DOHH2 (cell line): ENCODE data around the gene HOXB1.

Experiments
- H3F3A ChIP-seq: fragments of 200-600 bp; sonication (generic), shearing (Covaris generic); 2 replicates; pipeline ENCODE4 v1.6.0; 2016; ENCODE audit warnings: antibody characterized with exemption, mild to moderate bottlenecking; ENCODE audit not compliant: control insufficient read depth, insufficient read depth
- H3K27ac ChIP-seq: fragments of 200-600 bp; sonication (generic); 2 replicates; pipeline ENCODE4 v1.5.1; 2014; ENCODE audit warnings: low read depth, mild to moderate bottlenecking, low read length, moderate library complexity
- H3K27me3 ChIP-seq: fragments of 200-600 bp; sonication (generic); 2 replicates; pipeline ENCODE4 v1.6.1; 2014; ENCODE audit warnings: mild to moderate bottlenecking, low read length, mixed read lengths; ENCODE audit not compliant: control insufficient read depth
- H3K36me3 ChIP-seq: fragments of 200-600 bp; sonication (generic); 2 replicates; pipeline ENCODE4 v1.6.1; 2014; ENCODE audit warnings: mild to moderate bottlenecking, low read length, moderate library complexity, mixed read lengths; ENCODE audit not compliant: control insufficient read depth
- H3K4me1 ChIP-seq: fragments of 200-600 bp; sonication (generic); 2 replicates; pipeline ENCODE4 v1.6.1; 2014; ENCODE audit warnings: mild to moderate bottlenecking, low read length, mixed read lengths; ENCODE audit not compliant: control insufficient read depth
- H3K4me2 ChIP-seq: fragments of 200-600 bp; sonication (generic); 2 replicates; pipeline ENCODE4 v1.6.0; 2014; ENCODE audit warnings: mild to moderate bottlenecking, low read length, moderate library complexity
- H3K4me3 ChIP-seq: fragments of 200-600 bp; sonication (generic); 2 replicates; pipeline ENCODE4 v1.5.1; 2014; ENCODE audit warnings: mild to moderate bottlenecking, low read length, mixed read lengths
- H3K79me2 ChIP-seq: fragments of 200-600 bp; sonication (generic); 2 replicates; pipeline ENCODE4 v1.6.1; 2014; ENCODE audit warnings: mild to moderate bottlenecking, low read length, mixed read lengths; ENCODE audit not compliant: control insufficient read depth
- H3K9me2 ChIP-seq: fragments of 200-600 bp; sonication (generic); replicated peaks from 2 replicates; pipeline ENCODE4 v1.6.1; 2014; ENCODE audit warnings: mild to moderate bottlenecking, low read length, mixed read lengths; ENCODE audit not compliant: control insufficient read depth
- H3K9me3 ChIP-seq: fragments of 200-600 bp; sonication (generic); 2 replicates; pipeline ENCODE4 v1.6.1; 2014; ENCODE audit warnings: antibody characterized with exemption, low read length, mixed read lengths; ENCODE audit not compliant: control insufficient read depth, insufficient read depth
- H4K20me1 ChIP-seq: fragments of 200-600 bp; sonication (generic); 2 replicates; pipeline ENCODE4 v1.6.0; 2014; ENCODE audit warnings: low read depth, mild to moderate bottlenecking, antibody characterized with exemption, low read length, moderate library complexity; ENCODE audit not compliant: control insufficient read depth, insufficient read depth
- CTCF ChIP-seq: fragments of 200-600 bp; sonication (generic); IDR thresholded peaks from one replicate; pipeline ENCODE4 v1.5.1; 2014; ENCODE audit warnings: antibody characterized with exemption, mild to moderate bottlenecking, low read depth, low read length; ENCODE audit not compliant: poor library complexity, severe bottlenecking
- EZH2phosphoT487 ChIP-seq: fragments of 200-600 bp; sonication (generic); IDR thresholded peaks from 2 replicates; pipeline ENCODE4 v1.6.1; 2017; ENCODE audit warnings: borderline replicate concordance, mild to moderate bottlenecking, antibody characterized with exemption, low read length, moderate library complexity, mixed read lengths

The HOXB1 gene

DNA sequence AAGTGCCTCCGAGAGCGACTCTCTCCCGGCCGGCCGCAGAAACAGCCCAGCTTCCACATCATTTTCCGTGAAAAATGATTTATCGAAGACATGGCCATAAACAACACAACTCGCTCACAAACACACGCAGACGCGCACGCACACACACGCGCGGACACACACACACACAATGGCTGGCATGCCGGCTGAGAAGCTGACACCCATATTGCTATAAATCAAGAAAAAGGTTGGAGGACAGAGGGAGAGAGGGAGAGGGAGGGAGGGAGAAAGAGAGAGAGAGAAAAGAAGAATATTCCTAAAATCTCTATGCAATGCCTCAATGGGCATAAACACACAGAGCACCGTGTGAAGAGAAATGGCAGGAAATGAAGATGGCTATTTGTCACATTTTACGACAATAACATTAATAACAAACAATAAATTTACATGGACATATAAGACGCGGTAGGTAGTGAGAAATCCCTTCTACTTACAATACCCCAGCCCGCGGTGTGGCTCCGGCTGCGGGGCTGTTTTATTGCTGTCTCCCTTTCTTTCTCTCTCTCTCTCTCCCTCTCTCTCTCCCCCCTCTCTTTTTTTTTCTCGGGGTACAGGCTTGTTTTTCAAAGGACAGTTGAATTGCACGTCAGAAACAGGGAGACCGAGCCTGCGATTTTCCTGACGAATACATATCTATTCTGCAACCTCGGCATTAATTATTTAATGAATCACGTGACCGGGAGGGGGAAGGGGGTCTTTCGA lies 37.9 kb upstream of the HOXB1 start:
- no peaks in the 10 kb centered on the region for H3K4me1 ChIP-seq
- H3K4me2 ChIP-seq: no peak overlapping the region
- no peaks in the 10 kb centered on the region for H3F3A ChIP-seq
- no peaks in the 10 kb centered on the region for H3K9me2 ChIP-seq
- no peaks in the 10 kb centered on the region for H3K27me3 ChIP-seq
- H3K79me2 ChIP-seq: no peaks in the 10 kb centered on the region
- H3K9me3 ChIP-seq: no peaks in the 10 kb centered on the region
- H3K36me3 ChIP-seq: no peaks in the 10 kb centered on the region; the same call in 1 of the 2 replicates
- H4K20me1 ChIP-seq: no peaks in the 10 kb centered on the region
- no peak overlapping the region for H3K4me3 ChIP-seq
- H3K27ac ChIP-seq: no peak overlapping the region
- TF ChIP-seq EZH2phosphoT487: no peak
- no peak for TF ChIP-seq CTCF

- no peak for TF ChIP-seq EZH2phosphoT487
- no peak for TF ChIP-seq CTCF
- Histone ChIP-seq H3K27ac (no peak overlapping the region), H3K79me2 (no peaks in the 10 kb centered on the region), H3K9me3 (no peaks in the 10 kb centered on the region), H3K9me2 (no peaks in the 10 kb centered on the region), H3K36me3 (no peaks in the 10 kb centered on the region; the same call in 1 of the 2 replicates), H3K4me1 (no peaks in the 10 kb centered on the region), H3F3A (no peaks in the 10 kb centered on the region), H4K20me1 (no peaks in the 10 kb centered on the region), H3K4me3 (no peak overlapping the region), H3K27me3 (no peaks in the 10 kb centered on the region), H3K4me2 (no peak overlapping the region)
Observed at GRCh38 chr17:48567646-48568354, 37.0 kb upstream of the HOXB1 start.

GRCh38 chr17:48567209-48567608 lies 36.4 kb upstream of the HOXB1 start:
- H3K36me3 ChIP-seq: no peaks in the 10 kb centered on the region; the same call in 1 of the 2 replicates
- no peaks in the 10 kb centered on the region for H4K20me1 ChIP-seq
- H3K4me1 ChIP-seq: no peaks in the 10 kb centered on the region
- H3K9me2 ChIP-seq: no peaks in the 10 kb centered on the region
- H3K27me3 ChIP-seq: no peaks in the 10 kb centered on the region
- no peak overlapping the region for H3K4me2 ChIP-seq
- no peak overlapping the region for H3K27ac ChIP-seq
- no peak overlapping the region for H3K4me3 ChIP-seq
- no peaks in the 10 kb centered on the region for H3F3A ChIP-seq
- no peaks in the 10 kb centered on the region for H3K79me2 ChIP-seq
- no peak for TF ChIP-seq EZH2phosphoT487
- no peak for TF ChIP-seq CTCF
- no peaks in the 10 kb centered on the region for H3K9me3 ChIP-seq
